DOHH2 (cell line): ENCODE results near the gene SNRPE.

Experiments used
- H3F3A ChIP-seq: fragments of 200-600 bp; sonication (generic), shearing (Covaris generic); 2 replicates; pipeline ENCODE4 v1.6.0; 2016; ENCODE audit warnings: antibody characterized with exemption, mild to moderate bottlenecking; ENCODE audit not compliant: control insufficient read depth, insufficient read depth
- H3K27ac ChIP-seq: fragments of 200-600 bp; sonication (generic); 2 replicates; pipeline ENCODE4 v1.5.1; 2014; ENCODE audit warnings: low read depth, mild to moderate bottlenecking, low read length, moderate library complexity
- H3K27me3 ChIP-seq: fragments of 200-600 bp; sonication (generic); 2 replicates; pipeline ENCODE4 v1.6.1; 2014; ENCODE audit warnings: mild to moderate bottlenecking, low read length, mixed read lengths; ENCODE audit not compliant: control insufficient read depth
- H3K36me3 ChIP-seq: fragments of 200-600 bp; sonication (generic); 2 replicates; pipeline ENCODE4 v1.6.1; 2014; ENCODE audit warnings: mild to moderate bottlenecking, low read length, moderate library complexity, mixed read lengths; ENCODE audit not compliant: control insufficient read depth
- H3K4me1 ChIP-seq: fragments of 200-600 bp; sonication (generic); 2 replicates; pipeline ENCODE4 v1.6.1; 2014; ENCODE audit warnings: mild to moderate bottlenecking, low read length, mixed read lengths; ENCODE audit not compliant: control insufficient read depth
- H3K4me2 ChIP-seq: fragments of 200-600 bp; sonication (generic); 2 replicates; pipeline ENCODE4 v1.6.0; 2014; ENCODE audit warnings: mild to moderate bottlenecking, low read length, moderate library complexity
- H3K4me3 ChIP-seq: fragments of 200-600 bp; sonication (generic); 2 replicates; pipeline ENCODE4 v1.5.1; 2014; ENCODE audit warnings: mild to moderate bottlenecking, low read length, mixed read lengths
- H3K79me2 ChIP-seq: fragments of 200-600 bp; sonication (generic); 2 replicates; pipeline ENCODE4 v1.6.1; 2014; ENCODE audit warnings: mild to moderate bottlenecking, low read length, mixed read lengths; ENCODE audit not compliant: control insufficient read depth
- H3K9me2 ChIP-seq: fragments of 200-600 bp; sonication (generic); replicated peaks from 2 replicates; pipeline ENCODE4 v1.6.1; 2014; ENCODE audit warnings: mild to moderate bottlenecking, low read length, mixed read lengths; ENCODE audit not compliant: control insufficient read depth
- H3K9me3 ChIP-seq: fragments of 200-600 bp; sonication (generic); 2 replicates; pipeline ENCODE4 v1.6.1; 2014; ENCODE audit warnings: antibody characterized with exemption, low read length, mixed read lengths; ENCODE audit not compliant: control insufficient read depth, insufficient read depth
- H4K20me1 ChIP-seq: fragments of 200-600 bp; sonication (generic); 2 replicates; pipeline ENCODE4 v1.6.0; 2014; ENCODE audit warnings: low read depth, mild to moderate bottlenecking, antibody characterized with exemption, low read length, moderate library complexity; ENCODE audit not compliant: control insufficient read depth, insufficient read depth
- EZH2phosphoT487 ChIP-seq: fragments of 200-600 bp; sonication (generic); IDR thresholded peaks from 2 replicates; pipeline ENCODE4 v1.6.1; 2017; ENCODE audit warnings: borderline replicate concordance, mild to moderate bottlenecking, antibody characterized with exemption, low read length, moderate library complexity, mixed read lengths
- TF ChIP-seq, protein P1 (sequence below): fragments of 200-600 bp; sonication (generic); IDR thresholded peaks from one replicate; pipeline ENCODE4 v1.5.1; 2014; ENCODE audit warnings: antibody characterized with exemption, mild to moderate bottlenecking, low read depth, low read length; ENCODE audit not compliant: poor library complexity, severe bottlenecking

SNRPE gene

DNA sequence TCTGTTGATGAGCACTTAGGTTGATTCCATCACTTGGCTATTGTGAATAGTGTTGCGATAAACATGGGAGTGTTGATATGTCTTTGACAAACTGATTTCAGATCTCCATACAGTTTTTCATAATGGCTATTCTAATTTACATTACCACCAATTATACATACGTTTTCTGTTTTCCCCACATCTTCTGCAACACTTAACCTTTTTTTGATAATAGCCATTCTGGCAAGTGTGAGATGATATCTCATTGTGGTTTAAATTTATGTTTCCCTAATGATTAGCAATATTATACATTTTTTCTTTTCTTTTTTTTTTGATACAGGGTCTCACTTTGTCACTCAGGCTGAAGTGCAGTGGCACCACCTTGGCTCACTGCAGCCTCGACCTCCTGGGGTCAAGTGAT lies 17.0 kb downstream of the SNRPE start:
- Histone ChIP-seq H3K9me2 (no peaks in the 10 kb centered on the region), H3K27me3 (no peaks in the 10 kb centered on the region), H4K20me1 (no peaks in the 10 kb centered on the region), H3K27ac (no peak overlapping the region), H3K36me3 (peaks cover 26% of the 10 kb centered on the region), H3K4me3 (no peak overlapping the region), H3K4me2 (no peak overlapping the region), H3K9me3 (no peaks in the 10 kb centered on the region), H3K4me1 (no peaks in the 10 kb centered on the region), H3K79me2 (no peaks in the 10 kb centered on the region), H3F3A (no peaks in the 10 kb centered on the region)
- TF ChIP-seq EZH2phosphoT487 = no peak
- TF ChIP-seq, protein P1, sequence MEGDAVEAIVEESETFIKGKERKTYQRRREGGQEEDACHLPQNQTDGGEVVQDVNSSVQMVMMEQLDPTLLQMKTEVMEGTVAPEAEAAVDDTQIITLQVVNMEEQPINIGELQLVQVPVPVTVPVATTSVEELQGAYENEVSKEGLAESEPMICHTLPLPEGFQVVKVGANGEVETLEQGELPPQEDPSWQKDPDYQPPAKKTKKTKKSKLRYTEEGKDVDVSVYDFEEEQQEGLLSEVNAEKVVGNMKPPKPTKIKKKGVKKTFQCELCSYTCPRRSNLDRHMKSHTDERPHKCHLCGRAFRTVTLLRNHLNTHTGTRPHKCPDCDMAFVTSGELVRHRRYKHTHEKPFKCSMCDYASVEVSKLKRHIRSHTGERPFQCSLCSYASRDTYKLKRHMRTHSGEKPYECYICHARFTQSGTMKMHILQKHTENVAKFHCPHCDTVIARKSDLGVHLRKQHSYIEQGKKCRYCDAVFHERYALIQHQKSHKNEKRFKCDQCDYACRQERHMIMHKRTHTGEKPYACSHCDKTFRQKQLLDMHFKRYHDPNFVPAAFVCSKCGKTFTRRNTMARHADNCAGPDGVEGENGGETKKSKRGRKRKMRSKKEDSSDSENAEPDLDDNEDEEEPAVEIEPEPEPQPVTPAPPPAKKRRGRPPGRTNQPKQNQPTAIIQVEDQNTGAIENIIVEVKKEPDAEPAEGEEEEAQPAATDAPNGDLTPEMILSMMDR = no peak

DNA sequence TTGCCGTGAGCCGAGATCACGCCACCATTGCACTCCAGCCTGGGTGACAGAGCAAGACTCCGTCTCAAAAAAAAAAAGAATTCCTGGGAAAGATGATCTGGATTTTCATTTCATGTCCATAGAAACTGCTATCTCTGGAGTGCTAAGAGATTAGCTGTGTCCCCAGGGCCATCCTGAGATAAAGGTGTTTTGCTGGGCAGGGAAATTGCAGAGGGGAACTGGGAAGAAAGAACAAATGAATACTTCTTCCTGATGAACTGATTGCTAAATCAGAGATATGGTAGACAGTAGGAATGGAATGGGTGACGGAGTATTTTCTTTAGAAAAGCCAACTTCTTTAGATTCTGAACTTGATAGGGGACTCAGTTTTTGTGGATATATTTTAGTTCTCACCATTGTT lies 19.2 kb downstream of the SNRPE start:
- no peak overlapping the region for H3K4me3 ChIP-seq
- H3K4me2 ChIP-seq = no peak overlapping the region
- H3K9me3 ChIP-seq = no peaks in the 10 kb centered on the region
- peaks cover 23% of the 10 kb centered on the region for H3K36me3 ChIP-seq
- no peaks in the 10 kb centered on the region for H4K20me1 ChIP-seq
- no peaks in the 10 kb centered on the region for H3F3A ChIP-seq
- H3K27me3 ChIP-seq = no peaks in the 10 kb centered on the region
- TF ChIP-seq, protein P1 = no peak
- TF ChIP-seq EZH2phosphoT487 = no peak
- no peaks in the 10 kb centered on the region for H3K9me2 ChIP-seq
- H3K79me2 ChIP-seq = no peaks in the 10 kb centered on the region
- no peaks in the 10 kb centered on the region for H3K4me1 ChIP-seq
- H3K27ac ChIP-seq = no peak overlapping the region

DNA sequence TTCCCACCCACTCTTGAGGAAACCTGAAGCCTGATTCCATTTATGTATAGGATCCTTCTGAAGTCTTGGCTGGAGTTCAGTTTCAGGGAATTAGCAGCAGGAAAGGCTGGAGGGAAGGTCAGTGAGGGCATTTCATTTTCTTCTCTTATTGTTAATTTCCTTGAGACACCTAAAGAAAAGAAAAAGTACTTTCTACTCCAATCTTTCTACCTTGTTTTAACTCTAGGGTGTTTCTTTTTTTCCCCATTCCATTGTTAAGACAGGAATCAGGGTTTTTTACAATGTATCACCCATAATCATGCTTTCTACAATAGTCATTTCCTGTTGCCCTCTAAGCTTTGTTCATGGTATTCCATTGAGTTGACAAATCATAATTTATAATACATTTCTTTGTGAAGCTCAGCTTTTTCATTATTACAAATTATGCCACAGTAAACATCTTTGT lies 27.4 kb downstream of the SNRPE start:
- no peaks in the 10 kb centered on the region for H3K36me3 ChIP-seq
- no peaks in the 10 kb centered on the region for H3K4me1 ChIP-seq
- no peaks in the 10 kb centered on the region for H4K20me1 ChIP-seq
- no peaks in the 10 kb centered on the region for H3K9me2 ChIP-seq
- H3K4me2 ChIP-seq = no peak overlapping the region
- no peaks in the 10 kb centered on the region for H3K79me2 ChIP-seq
- no peaks in the 10 kb centered on the region for H3K27me3 ChIP-seq
- H3K4me3 ChIP-seq = no peak overlapping the region
- H3F3A ChIP-seq = no peaks in the 10 kb centered on the region
- H3K27ac ChIP-seq = no peak overlapping the region
- H3K9me3 ChIP-seq = no peaks in the 10 kb centered on the region; the same call in 1 of the 2 replicates
- TF ChIP-seq, protein P1 = no peak
- TF ChIP-seq EZH2phosphoT487 = no peak

DNA sequence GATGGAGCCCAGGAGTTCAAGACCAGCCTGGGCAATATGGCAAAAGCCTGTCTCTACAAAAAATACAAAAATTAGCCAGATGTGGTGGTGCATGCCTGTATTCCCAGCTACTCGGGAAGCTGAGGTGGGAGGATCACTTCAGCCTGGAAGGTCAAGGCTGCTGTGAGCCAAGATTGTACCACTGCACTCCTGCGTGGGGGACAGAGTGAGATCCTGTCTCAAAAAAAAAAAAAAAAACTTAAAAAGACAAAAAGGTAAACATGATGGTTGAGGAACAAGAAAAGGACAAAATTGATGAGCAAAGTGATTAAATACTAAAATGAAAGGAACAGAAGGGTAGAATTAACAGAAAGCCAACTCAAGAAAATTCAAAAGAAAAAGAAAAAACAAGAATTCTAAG lies 30.6 kb downstream of the SNRPE start:
- H3K27ac ChIP-seq = no peak overlapping the region
- TF ChIP-seq EZH2phosphoT487 = no peak
- TF ChIP-seq, protein P1 = no peak

More for the DNA sequence above, 30.6 kb downstream of the SNRPE start:
- no peaks in the 10 kb centered on the region for H3K9me2 ChIP-seq
- H3K4me2 ChIP-seq = no peak overlapping the region
- H4K20me1 ChIP-seq = no peaks in the 10 kb centered on the region
- H3K36me3 ChIP-seq = no peaks in the 10 kb centered on the region
- H3K79me2 ChIP-seq = no peaks in the 10 kb centered on the region
- no peaks in the 10 kb centered on the region for H3K4me1 ChIP-seq
- no peaks in the 10 kb centered on the region for H3K27me3 ChIP-seq
- H3K9me3 ChIP-seq = peaks cover 6% of the 10 kb centered on the region
- H3F3A ChIP-seq = no peaks in the 10 kb centered on the region
- no peak overlapping the region for H3K4me3 ChIP-seq
